Psoas muscle (tissue), 8 donors: ENCODE data around the gene HK1. TPM values are rescaled to one million over a fixed set of nuclear protein-coding genes. Genes with fewer than 3 reads are reported as not detected.

Experiments
- ATAC-seq, 4 donors: fragments of 200-7000 bp; cut with Tn5 transposase; one replicate each; pipeline ENCODE4 v1.9.1; 2020; ENCODE audit warnings: moderate library complexity in 3 of 4, mild to moderate bottlenecking in 2 of 4
- DNase-seq, 2 donors: peaks; one replicate each; pipeline ENCODE4 v3.0.0-alpha.2; 2020
- H3K27ac ChIP-seq: fragments of 200-600 bp; one replicate; pipeline ENCODE4 v1.8.0; 2022
- H3K27me3 ChIP-seq, 3 donors: fragments of 200-600 bp in 1 of 3; one replicate each; pipeline versions ENCODE4 v1.6.1 to v1.8.0; 2013 to 2022; ENCODE audit warnings: low read length in 2 of 3, mild to moderate bottlenecking in 2 of 3, moderate library complexity in 1 of 3; ENCODE audit not compliant: insufficient read depth in 3 of 3
- H3K36me3 ChIP-seq, 2 donors: fragments of 200-600 bp in 1 of 2; one replicate each; pipeline versions ENCODE4 v1.6.1 to v1.8.0; 2013 to 2022; ENCODE audit warnings: low read depth in 1 of 2, mild to moderate bottlenecking in 1 of 2, moderate library complexity in 1 of 2; ENCODE audit not compliant: insufficient read depth in 1 of 2
- H3K4me1 ChIP-seq: fragments of 200-600 bp; one replicate; pipeline ENCODE4 v1.8.0; 2022
- H3K4me3 ChIP-seq: fragments of 200-600 bp; one replicate; pipeline ENCODE4 v1.8.0; 2022; ENCODE audit warnings: mild to moderate bottlenecking
- H3K9me3 ChIP-seq: fragments of 200-600 bp; one replicate; pipeline ENCODE4 v1.8.0; 2022
- CTCF ChIP-seq: fragments of 200-600 bp; IDR thresholded peaks from one replicate; pipeline ENCODE4 v1.8.0; 2022; ENCODE audit warnings: antibody characterized with exemption
- WGBS, 3 donors: extraction: QIAGEN DNeasy Blood & Tissue Kit; methylation state at CpG; one replicate each; pipeline versions ENCODE4 v1.1.6 to v1.1.7; 2013; 5-methylcytosine and 5-hydroxymethylcytosine counted together
- intact Hi-C, 2 donors: fragments of 100-400 bp; cut with DNase I; formaldehyde crosslinking; loops; one replicate each; pipeline versions ENCODE4 v1.11.0 to v1.14.2; 2022
- polyA plus RNA-seq, 3 donors: library from polyadenylated mRNA; stranded (reverse); fragments of 200-250 nt; gene quantifications; one replicate each; pipeline ENCODE4 v1.2.3, GENCODE V29; 2013
- total RNA-seq, 4 donors: library from RNA; stranded (reverse); fragmentation: NEBNext Ultra II Directional in 2 of 4; extraction: Animal tissue kit (Norgen Biotek cat#: 25700) in 2 of 4; gene quantifications; one replicate each; pipeline versions ENCODE4 v1.2.1 to v1.2.4, GENCODE V29; 2021 to 2023
- donor health status: healthy with polysubstance abuse.
- donor health status: DM: no; HTN: no; CAD: no; lungs with moderate emphysema.
- donor health status: Bipolar disorder and iron deficiency.
- donor health status: healthy.
- donor health status: DM: yes; HTN: yes; CAD: no.
- donor health status: DM: no; HTN: no; CAD: no.
- donor health status: DM: no; HTN: no; CAD: no.
- donor health status: DM: yes; HTN: yes; CAD: no.

The HK1 gene
- total and polyA plus RNA-seq, 7 donors = 134 to 336 (median 254) TPM

GRCh38 chr10:69242852-69243212, 35.5 kb upstream of the HK1 start:
- Histone ChIP-seq H3K4me3 (no peak overlapping the region), H3K27ac (no peak overlapping the region), H3K9me3 (no peaks in the 10 kb centered on the region), H3K4me1 (peaks cover 3% of the 10 kb centered on the region), H3K36me3 (no peaks in the 10 kb centered on the region), H3K27me3 (no peaks in the 10 kb centered on the region)
- WGBS, 3 donors = 64 to 82% (median 75%) methylated on average over 5 of the region's 5 CpGs
- DNase-seq = no peak
- no peak for ATAC-seq
- no peak for TF ChIP-seq CTCF
- intact Hi-C loops = no loop called here

GRCh38 chr10:69243817-69244216, 34.5 kb upstream of the HK1 start:
- Histone ChIP-seq H3K27ac (no peak overlapping the region), H3K27me3 (no peaks in the 10 kb centered on the region), H3K36me3 (no peaks in the 10 kb centered on the region), H3K4me1 (no peaks in the 10 kb centered on the region), H3K9me3 (no peaks in the 10 kb centered on the region), H3K4me3 (no peak overlapping the region)
- intact Hi-C loops = no loop called here
- no peak for ATAC-seq
- no peak for DNase-seq
- TF ChIP-seq CTCF = no peak
- 90 to 95% (median 95%) methylated on average over 10 of the region's 10 CpGs for WGBS, 3 donors

GRCh38 chr10:69246036-69246435, 32.3 kb upstream of the HK1 start:
- TF ChIP-seq CTCF = no peak
- 89 to 97% (median 94%) methylated on average over 5 of the region's 5 CpGs for WGBS, 3 donors
- Histone ChIP-seq H3K27me3 (no peaks in the 10 kb centered on the region), H3K4me3 (no peak overlapping the region), H3K9me3 (no peaks in the 10 kb centered on the region), H3K27ac (no peak overlapping the region), H3K36me3 (no peaks in the 10 kb centered on the region), H3K4me1 (no peaks in the 10 kb centered on the region)
- DNase-seq (no peak), ATAC-seq (no peak)
- intact Hi-C loops = loop anchor here in 1 of 2 donors (5.0 kb wide), 1 partner anchor 71 kb away; no protein-coding TSS in a partner anchor

- intact Hi-C loops = loop anchor here in 1 of 2 donors (5.0 kb wide), 1 partner anchor 71 kb away; no protein-coding TSS in a partner anchor
- no peak for TF ChIP-seq CTCF
- no peak for ATAC-seq
- H3K4me1 ChIP-seq = no peaks in the 10 kb centered on the region
- WGBS, 3 donors = 78 to 79% (median 79%) methylated on average over 14 of the region's 14 CpGs
- H3K27ac ChIP-seq = no peak overlapping the region
- no peaks in the 10 kb centered on the region for H3K27me3 ChIP-seq
- H3K9me3 ChIP-seq = no peaks in the 10 kb centered on the region
- no peak overlapping the region for H3K4me3 ChIP-seq
- no peaks in the 10 kb centered on the region for H3K36me3 ChIP-seq
- no peak for DNase-seq
Measured at GRCh38 chr10:69246581-69247312, 31.5 kb upstream of the HK1 start.

GRCh38 chr10:69247313-69247710, 31.0 kb upstream of the HK1 start:
- no peaks in the 10 kb centered on the region for H3K36me3 ChIP-seq
- intact Hi-C loops = loop anchor here in 1 of 2 donors (5.0 kb wide), 1 partner anchor 70 kb away; no protein-coding TSS in a partner anchor
- DNase-seq (no peak), ATAC-seq (no peak)
- H3K27me3 ChIP-seq = no peaks in the 10 kb centered on the region
- no peak overlapping the region for H3K27ac ChIP-seq
- 92 to 95% (median 94%) methylated on average over 13 of the region's 13 CpGs for WGBS, 3 donors
- no peaks in the 10 kb centered on the region for H3K4me1 ChIP-seq
- H3K9me3 ChIP-seq = no peaks in the 10 kb centered on the region
- H3K4me3 ChIP-seq = no peak overlapping the region
- no peak for TF ChIP-seq CTCF
